CD14-positive monocyte (primary cell): ENCODE results near the gene USP43. TPM values are rescaled to one million over a fixed set of nuclear protein-coding genes. Genes with fewer than 3 reads are reported as not detected.

Experiments used
- DNase-seq, 3 donors: peaks; one replicate each; pipeline ENCODE4 v3.0.0-alpha.2; 2011 to 2022
- H2AFZ ChIP-seq: 2 replicates; pipeline ENCODE4 v1.6.0; 2012; ENCODE audit warnings: mild to moderate bottlenecking, low read depth, low read length, inconsistent platforms; ENCODE audit not compliant: insufficient read depth, poor library complexity, severe bottlenecking
- H3K27ac ChIP-seq, 2 donors: 1 replicate in 1 of 2; 2 replicates in 1 of 2; pipeline ENCODE4 v1.5.1; 2012 to 2013; ENCODE audit warnings: low read length in 2 of 2, control low read depth in 1 of 2, inconsistent platforms in 1 of 2, low read depth in 1 of 2, mild to moderate bottlenecking in 1 of 2
- H3K27me3 ChIP-seq, 2 donors: one replicate each; pipeline versions ENCODE4 v1.6.0 to v1.6.1; 2011 to 2013; ENCODE audit warnings: low read length in 2 of 2; ENCODE audit not compliant: control insufficient read depth in 2 of 2, insufficient read depth in 2 of 2
- H3K36me3 ChIP-seq, 2 donors: replicated peaks in 1 of 2; 1 replicate in 1 of 2; 2 replicates in 1 of 2; pipeline versions ENCODE4 v1.5.1 to v1.6.1; 2012 to 2013; ENCODE audit warnings: low read length in 2 of 2, control low read depth in 1 of 2, inconsistent platforms in 1 of 2, mild to moderate bottlenecking in 1 of 2; ENCODE audit not compliant: insufficient read depth in 2 of 2, control insufficient read depth in 1 of 2
- H3K4me1 ChIP-seq, 2 donors: 1 replicate in 1 of 2; 2 replicates in 1 of 2; pipeline versions ENCODE4 v1.5.1 to v1.6.1; 2012 to 2013; ENCODE audit warnings: low read length in 2 of 2, control low read depth in 1 of 2, inconsistent platforms in 1 of 2, mild to moderate bottlenecking in 1 of 2, moderate library complexity in 1 of 2; ENCODE audit not compliant: insufficient read depth in 2 of 2, control insufficient read depth in 1 of 2
- H3K4me2 ChIP-seq: replicated peaks from 2 replicates; pipeline ENCODE3; 2012; ENCODE audit warnings: low read length, moderate library complexity, mild to moderate bottlenecking; ENCODE audit not compliant: poor library complexity, severe bottlenecking; ENCODE audit errors: extremely low read depth
- H3K4me3 ChIP-seq, 3 experiments: fragments of 200-600 bp in 1 of 3; sonication (generic) in 1 of 3; replicated peaks in 1 of 3; 1 replicate in 2 of 3; 2 replicates in 1 of 3; pipeline ENCODE4 v1.5.1; 2011 to 2013; ENCODE audit warnings: low read length in 3 of 3, mild to moderate bottlenecking in 3 of 3, control low read depth in 2 of 3, low read depth in 2 of 3, inconsistent platforms in 1 of 3, moderate library complexity in 1 of 3
- H3K79me2 ChIP-seq: 2 replicates; pipeline ENCODE4 v1.6.0; 2012; ENCODE audit warnings: mild to moderate bottlenecking, control low read depth, inconsistent platforms, low read length, moderate library complexity; ENCODE audit not compliant: insufficient read depth
- H3K9ac ChIP-seq: 2 replicates; pipeline ENCODE4 v1.6.0; 2017; ENCODE audit warnings: low read length, mild to moderate bottlenecking; ENCODE audit not compliant: insufficient read depth, poor library complexity, severe bottlenecking
- H3K9me3 ChIP-seq, 2 donors: replicated peaks in 1 of 2; 1 replicate in 1 of 2; 2 replicates in 1 of 2; pipeline versions ENCODE4 v1.5.1 to v1.6.1; 2012 to 2013; ENCODE audit warnings: low read length in 2 of 2, control low read depth in 1 of 2; ENCODE audit not compliant: control insufficient read depth in 1 of 2, insufficient read depth in 1 of 2
- H4K20me1 ChIP-seq: 2 replicates; pipeline ENCODE4 v1.6.0; 2012; ENCODE audit warnings: mild to moderate bottlenecking, low read length, control low read depth, moderate library complexity; ENCODE audit not compliant: insufficient read depth
- H3K27ac Mint-ChIP-seq, 7 donors: one replicate each; pipeline ENCODE4 v1.8.0; 2020; ENCODE audit warnings: mild to moderate bottlenecking in 7 of 7, mixed read lengths in 7 of 7, moderate library complexity in 6 of 7, inconsistent platforms in 2 of 7
- H3K27me3 Mint-ChIP-seq, 3 donors: one replicate each; pipeline ENCODE4 v1.8.0; 2021 to 2022; ENCODE audit warnings: low read depth in 3 of 3, mild to moderate bottlenecking in 3 of 3, mixed read lengths in 3 of 3, moderate library complexity in 3 of 3, inconsistent platforms in 1 of 3
- H3K36me3 Mint-ChIP-seq, 2 donors: one replicate each; pipeline ENCODE4 v1.8.0; 2020; ENCODE audit warnings: mixed read lengths in 2 of 2, inconsistent platforms in 1 of 2, mild to moderate bottlenecking in 1 of 2
- H3K4me1 Mint-ChIP-seq: one replicate; pipeline ENCODE4 v1.8.0; 2020; ENCODE audit warnings: mild to moderate bottlenecking, mixed read lengths
- H3K4me3 Mint-ChIP-seq, 2 donors: one replicate each; pipeline ENCODE4 v1.8.0; 2020; ENCODE audit warnings: mild to moderate bottlenecking in 2 of 2, mixed read lengths in 2 of 2, moderate library complexity in 1 of 2
- H3K9me3 Mint-ChIP-seq, 7 donors: one replicate each; pipeline ENCODE4 v1.8.0; 2020 to 2022; ENCODE audit warnings: mixed read lengths in 7 of 7, mild to moderate bottlenecking in 6 of 7, moderate library complexity in 6 of 7, inconsistent platforms in 2 of 7
- WGBS: methylation state at CpG from one replicate; pipeline ENCODE4 v1.1.5; 2013; ENCODE audit warnings: missing lambda C conversion rate; ENCODE audit not compliant: insufficient coverage; 5-methylcytosine and 5-hydroxymethylcytosine counted together
- intact Hi-C, 2 donors: fragments of 100-400 bp; cut with micrococcal nuclease; formaldehyde crosslinking; loops; one replicate each; pipeline versions ENCODE4 v1.15.0 to v1.15.1; 2023
- polyA plus RNA-seq, 3 donors: library from polyadenylated mRNA; depleted of rRNA in 1 of 3; unstranded in 2 of 3; stranded (reverse) in 1 of 3; fragments of 300-500 nt in 2 of 3; fragments of >200 nt in 1 of 3; fragmentation: Illumina TruSeq in 2 of 3; gene quantifications; 1 replicate in 2 of 3; 2 replicates in 1 of 3; pipeline ENCODE4 v1.2.3, GENCODE V29; 2012 to 2021
- TF ChIP-seq, protein P1 (sequence below): fragments of 200-600 bp; IDR thresholded peaks from one replicate; pipeline ENCODE4 v1.8.0; 2022; ENCODE audit warnings: antibody characterized with exemption, mild to moderate bottlenecking

Gene USP43
- polyA plus RNA-seq, 3 donors = 0.05 to 0.57 TPM; not detected in 1

DNA sequence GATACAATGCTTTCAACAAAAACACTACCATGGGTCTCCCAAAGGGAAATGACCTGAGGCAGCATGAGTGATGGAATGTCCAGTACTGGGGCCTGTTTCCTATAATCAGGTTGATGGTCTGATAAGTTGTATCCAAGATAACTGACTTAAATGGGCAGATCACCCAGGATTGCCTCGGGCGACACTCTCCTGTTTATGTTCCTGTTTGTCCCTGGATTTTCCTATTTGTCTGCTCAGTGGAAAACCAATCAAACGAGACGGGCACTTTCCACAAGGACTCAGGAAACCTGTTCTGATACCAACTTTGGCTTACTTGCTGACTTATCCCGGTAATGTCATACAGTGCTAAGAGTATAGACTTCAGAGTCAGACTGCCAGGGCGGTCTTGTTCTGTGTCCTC, 27.4 kb downstream of the USP43 start:
- no peak overlapping the region for H3K4me2 ChIP-seq
- TF ChIP-seq, protein P1, sequence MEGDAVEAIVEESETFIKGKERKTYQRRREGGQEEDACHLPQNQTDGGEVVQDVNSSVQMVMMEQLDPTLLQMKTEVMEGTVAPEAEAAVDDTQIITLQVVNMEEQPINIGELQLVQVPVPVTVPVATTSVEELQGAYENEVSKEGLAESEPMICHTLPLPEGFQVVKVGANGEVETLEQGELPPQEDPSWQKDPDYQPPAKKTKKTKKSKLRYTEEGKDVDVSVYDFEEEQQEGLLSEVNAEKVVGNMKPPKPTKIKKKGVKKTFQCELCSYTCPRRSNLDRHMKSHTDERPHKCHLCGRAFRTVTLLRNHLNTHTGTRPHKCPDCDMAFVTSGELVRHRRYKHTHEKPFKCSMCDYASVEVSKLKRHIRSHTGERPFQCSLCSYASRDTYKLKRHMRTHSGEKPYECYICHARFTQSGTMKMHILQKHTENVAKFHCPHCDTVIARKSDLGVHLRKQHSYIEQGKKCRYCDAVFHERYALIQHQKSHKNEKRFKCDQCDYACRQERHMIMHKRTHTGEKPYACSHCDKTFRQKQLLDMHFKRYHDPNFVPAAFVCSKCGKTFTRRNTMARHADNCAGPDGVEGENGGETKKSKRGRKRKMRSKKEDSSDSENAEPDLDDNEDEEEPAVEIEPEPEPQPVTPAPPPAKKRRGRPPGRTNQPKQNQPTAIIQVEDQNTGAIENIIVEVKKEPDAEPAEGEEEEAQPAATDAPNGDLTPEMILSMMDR = no peak
- Mint-ChIP-seq H3K36me3 (no peaks in the 10 kb centered on the region), H3K4me1 (peaks cover 2% of the 10 kb centered on the region), H3K27ac (no peak overlapping the region), H3K9me3 (peaks cover 0 to 6% (median 0%) of the 10 kb centered on the region in 7 donors), H3K27me3 (peaks cover 0 to 8% (median 3%) of the 10 kb centered on the region in 3 donors), H3K4me3 (no peak overlapping the region)
- H3K4me1 ChIP-seq = no peaks in the 10 kb centered on the region
- no peak overlapping the region for H3K27ac ChIP-seq
- H3K36me3 ChIP-seq = no peaks in the 10 kb centered on the region
- H4K20me1 ChIP-seq = no peaks in the 10 kb centered on the region
- WGBS = 96% methylated on average over 5 of the region's 6 CpGs
- no peak overlapping the region for H2AFZ ChIP-seq
- intact Hi-C loops = no loop called here
- H3K79me2 ChIP-seq = no peaks in the 10 kb centered on the region
- no peak overlapping the region for H3K9ac ChIP-seq
- no peaks in the 10 kb centered on the region for H3K27me3 ChIP-seq
- H3K4me3 ChIP-seq = no peak overlapping the region
- no peak for DNase-seq
- no peaks in the 10 kb centered on the region for H3K9me3 ChIP-seq

DNA sequence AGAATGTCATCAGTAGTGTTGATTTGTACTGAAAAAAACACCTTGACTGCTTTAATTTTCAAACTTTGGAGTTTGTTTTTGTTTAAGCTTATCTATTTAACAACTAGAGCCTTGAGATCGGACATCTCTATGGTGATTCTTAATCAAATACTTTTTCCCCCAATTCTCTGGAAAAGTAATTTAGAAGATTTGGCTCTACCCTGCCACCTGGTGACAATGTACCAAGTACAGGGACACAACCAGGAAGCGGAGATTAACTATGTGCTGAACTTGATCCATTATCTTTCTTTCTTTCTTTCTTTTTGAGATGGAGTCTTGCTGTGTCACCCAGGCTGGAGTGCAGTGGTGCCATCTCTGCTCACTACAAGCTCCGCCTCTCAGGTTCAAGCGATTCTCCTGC, 30.8 kb downstream of the USP43 start:
- Mint-ChIP-seq H3K36me3 (no peaks in the 10 kb centered on the region), H3K27ac (no peak overlapping the region), H3K27me3 (peaks cover 0 to 4% (median 3%) of the 10 kb centered on the region in 3 donors), H3K9me3 (peaks cover 0 to 14% (median 10%) of the 10 kb centered on the region in 7 donors), H3K4me3 (no peak overlapping the region), H3K4me1 (no peaks in the 10 kb centered on the region)
- H4K20me1 ChIP-seq = no peaks in the 10 kb centered on the region
- intact Hi-C loops = no loop called here
- TF ChIP-seq, protein P1 = no peak
- no peaks in the 10 kb centered on the region for H3K27me3 ChIP-seq
- H3K4me2 ChIP-seq = no peak overlapping the region
- no peaks in the 10 kb centered on the region for H3K4me1 ChIP-seq
- H3K79me2 ChIP-seq = no peaks in the 10 kb centered on the region
- no peak for DNase-seq
- no peak overlapping the region for H3K9ac ChIP-seq
- no peak overlapping the region for H3K27ac ChIP-seq
- H3K36me3 ChIP-seq = no peaks in the 10 kb centered on the region
- WGBS = 80% methylated on average over 1 of the region's 4 CpGs
- peaks cover 5 to 10% of the 10 kb centered on the region in 2 donors for H3K9me3 ChIP-seq
- no peak overlapping the region for H2AFZ ChIP-seq
- no peak overlapping the region for H3K4me3 ChIP-seq
